Activated T-cell treated with anti-CD3 and anti-CD28 coated beads for 4 hours (primary cell): ENCODE measurements around the gene LRP1.

Source experiments
- DNase-seq: peaks from one replicate; pipeline ENCODE4 v3.0.0-alpha.2; 2020

The LRP1 gene

GRCh38 chr12:57240926-57241401 lies 112.7 kb downstream of the LRP1 start:
- DNase-seq, result no peak

GRCh38 chr12:57241402-57242310 lies 113.4 kb downstream of the LRP1 start:
- no peak for DNase-seq

- no peak for DNase-seq
These were observed 114.0 kb downstream of the LRP1 start for GRCh38 chr12:57242329-57242690.

GRCh38 chr12:57242691-57243454 lies 114.6 kb downstream of the LRP1 start:
- peak; percentile 62 for DNase-seq

- peak; percentile 77 for DNase-seq
These were observed 115.4 kb downstream of the LRP1 start for GRCh38 chr12:57243521-57244311.

- no peak for DNase-seq
These were observed 116.0 kb downstream of the LRP1 start for GRCh38 chr12:57244312-57244696.

GRCh38 chr12:57247041-57247440 lies 118.8 kb downstream of the LRP1 start:
- no peak for DNase-seq

- no peak for DNase-seq
These were observed 120.9 kb downstream of the LRP1 start for GRCh38 chr12:57248934-57249742.

GRCh38 chr12:57250541-57250940 lies 122.3 kb downstream of the LRP1 start:
- no peak for DNase-seq

- no peak for DNase-seq
These were observed 122.7 kb downstream of the LRP1 start, which contains the start of gene STAC3 for GRCh38 chr12:57250956-57251355. Gene STAC3, minus strand, starts transcription at chr12:57251187. Its CDS starts 1,551 bp downstream, at chr12:57249636.

GRCh38 chr12:57254506-57255280 lies 126.4 kb downstream of the LRP1 start:
- DNase-seq, result no peak

- DNase-seq, result no peak
These were observed 127.6 kb downstream of the LRP1 start for GRCh38 chr12:57255916-57256315.

- DNase-seq, result no peak
These were observed 131.0 kb downstream of the LRP1 start for GRCh38 chr12:57258977-57259970.

GRCh38 chr12:57260366-57260765 lies 132.1 kb downstream of the LRP1 start:
- DNase-seq, result no peak

- no peak for DNase-seq
These were observed 133.2 kb downstream of the LRP1 start for GRCh38 chr12:57261428-57261865.

- no peak for DNase-seq
These were observed 134.0 kb downstream of the LRP1 start for GRCh38 chr12:57262126-57262822.
